Thyroid gland (tissue), 4 donors: ENCODE data around the gene UBE2H. TPM values are rescaled to one million over a fixed set of nuclear protein-coding genes. Genes with fewer than 3 reads are reported as not detected.

Experiments used
- DNase-seq, 2 donors: peaks; one replicate each; pipeline ENCODE4 v3.0.0-alpha.2; 2019
- H3K27ac ChIP-seq, 3 donors: fragments of 200-600 bp; sonication (generic); 1 replicate in 2 of 3; 2 replicates in 1 of 3; pipeline ENCODE4 v1.5.1; 2016 to 2019; ENCODE audit warnings: mild to moderate bottlenecking in 1 of 3, moderate library complexity in 1 of 3
- H3K27me3 ChIP-seq: fragments of 200-600 bp; sonication (generic); one replicate; pipeline ENCODE4 v1.5.1; 2019
- H3K36me3 ChIP-seq, 2 donors: fragments of 200-600 bp; sonication (generic); one replicate each; pipeline ENCODE4 v1.5.1; 2016 to 2019
- H3K4me1 ChIP-seq, 2 donors: fragments of 200-600 bp; sonication (generic); one replicate each; pipeline ENCODE4 v1.5.1; 2017 to 2019
- H3K4me3 ChIP-seq, 3 donors: fragments of 200-600 bp; sonication (generic); replicated peaks in 1 of 3; 1 replicate in 2 of 3; 2 replicates in 1 of 3; pipeline ENCODE4 v1.5.1; 2016; ENCODE audit warnings: mild to moderate bottlenecking in 1 of 3
- H3K9me3 ChIP-seq: fragments of 200-600 bp; sonication (generic); one replicate; pipeline ENCODE4 v1.5.1; 2017
- CTCF ChIP-seq, 6 experiments: fragments of 200-600 bp in 3 of 6; fragments of 450-650 bp in 3 of 6; sonication (generic) in 3 of 6; IDR thresholded peaks; one replicate each; pipeline ENCODE4 v1.5.1; 2016 to 2019; ENCODE audit warnings: antibody characterized with exemption in 6 of 6, mild to moderate bottlenecking in 2 of 6, inconsistent platforms in 1 of 6, moderate library complexity in 1 of 6
- POLR2A ChIP-seq, 2 donors: fragments of 450-650 bp; IDR thresholded peaks; one replicate each; pipeline ENCODE4 v1.6.1; 2017; ENCODE audit warnings: antibody characterized with exemption in 2 of 2, mild to moderate bottlenecking in 2 of 2, moderate library complexity in 1 of 2
- WGBS, 2 donors: methylation state at CpG; one replicate each; pipeline ENCODE4 v1.1.5; 2017; 5-methylcytosine and 5-hydroxymethylcytosine counted together
- intact Hi-C: fragments of 100-400 bp; cut with DNase I; formaldehyde crosslinking; loops from one replicate; pipeline ENCODE4 v1.15.1; 2023
- total RNA-seq, 4 donors: library from RNA; depleted of rRNA; stranded (reverse); fragments of >200 nt; gene quantifications; one replicate each; pipeline ENCODE4 v1.2.3, GENCODE V29; 2016

The UBE2H gene
- total RNA-seq, 4 donors from 2014 or later, result 97.7 to 156 (median 122) TPM

- no peak for TF ChIP-seq POLR2A (IDR thresholded peaks at IDR 0.05)
- TF ChIP-seq CTCF (IDR thresholded peaks at IDR 0.05), result no peak
- H3K27ac ChIP-seq, result no peak overlapping the region
- 78 to 85% methylated on average over 6 of the region's 6 CpGs for whole genome bisulfite sequencing, 2 donors
- peaks cover 0 to 9% of the 10 kb centered on the region in 2 donors for H3K4me1 ChIP-seq
- intact Hi-C loops, result no loop called here
- peaks cover 8% of the 10 kb centered on the region for H3K27me3 ChIP-seq
- no peak overlapping the region for H3K4me3 ChIP-seq
- DNase-seq, result no peak
- no peaks in the 10 kb centered on the region for H3K9me3 ChIP-seq
- no peaks in the 10 kb centered on the region for H3K36me3 ChIP-seq
These were observed 162.6 kb downstream of the UBE2H start for GRCh38 chr7:129790136-129790535.

- TF ChIP-seq POLR2A (IDR thresholded peaks at IDR 0.05), result no peak
- TF ChIP-seq CTCF (IDR thresholded peaks at IDR 0.05), result no peak
- H3K4me1 ChIP-seq, result peaks cover 0 to 14% of the 10 kb centered on the region in 2 donors
- DNase-seq, result no peak
- H3K9me3 ChIP-seq, result no peaks in the 10 kb centered on the region
- H3K36me3 ChIP-seq, result no peaks in the 10 kb centered on the region
- H3K27me3 ChIP-seq, result peaks cover 13% of the 10 kb centered on the region
- H3K27ac ChIP-seq, result no peak overlapping the region
- WGBS, 2 donors, result 43 to 79% methylated on average over 1 of the region's 1 CpG
- intact Hi-C loops, result no loop called here
- H3K4me3 ChIP-seq, result no peak overlapping the region
These were observed 163.1 kb downstream of the UBE2H start for GRCh38 chr7:129789652-129790051.

- Histone ChIP-seq H3K9me3 (no peaks in the 10 kb centered on the region), H3K36me3 (no peaks in the 10 kb centered on the region), H3K4me1 (peaks cover 0 to 14% of the 10 kb centered on the region in 2 donors), H3K27me3 (peaks cover 20% of the 10 kb centered on the region), H3K27ac (no peak overlapping the region), H3K4me3 (no peak overlapping the region)
- TF ChIP-seq CTCF (IDR thresholded peaks at IDR 0.05) (no peak), POLR2A (IDR thresholded peaks at IDR 0.05) (no peak)
- no peak for DNase-seq
- WGBS, 2 donors, result 85 to 95% methylated on average over 6 of the region's 6 CpGs
- intact Hi-C loops, result no loop called here
These were observed 163.8 kb downstream of the UBE2H start for GRCh38 chr7:129789000-129789399.

GRCh38 chr7:129786825-129787563 lies 165.8 kb downstream of the UBE2H start:
- no peak for DNase-seq
- no peak overlapping the region for H3K4me3 ChIP-seq
- no peaks in the 10 kb centered on the region for H3K9me3 ChIP-seq
- H3K36me3 ChIP-seq, result no peaks in the 10 kb centered on the region
- H3K27me3 ChIP-seq, result peaks cover 32% of the 10 kb centered on the region
- peaks cover 6 to 21% of the 10 kb centered on the region in 2 donors for H3K4me1 ChIP-seq
- TF ChIP-seq CTCF (IDR thresholded peaks at IDR 0.05), result no peak
- no peak for TF ChIP-seq POLR2A (IDR thresholded peaks at IDR 0.05)
- no peak overlapping the region for H3K27ac ChIP-seq
- intact Hi-C loops, result no loop called here
- WGBS, 2 donors, result 52 to 55% methylated on average over 12 to 13 of the region's 13 CpGs

GRCh38 chr7:129785685-129786514 lies 166.9 kb downstream of the UBE2H start:
- DNase-seq, result no peak
- intact Hi-C loops, result no loop called here
- H3K36me3 ChIP-seq, result no peaks in the 10 kb centered on the region
- H3K9me3 ChIP-seq, result no peaks in the 10 kb centered on the region
- peaks cover 41% of the 10 kb centered on the region for H3K27me3 ChIP-seq
- TF ChIP-seq POLR2A (IDR thresholded peaks at IDR 0.05), result no peak
- TF ChIP-seq CTCF (IDR thresholded peaks at IDR 0.05), result no peak
- H3K4me1 ChIP-seq, result peaks cover 9 to 32% of the 10 kb centered on the region in 2 donors
- WGBS, 2 donors, result 6 to 9% methylated on average over 30 to 40 of the region's 44 CpGs
- H3K27ac ChIP-seq, result no peak overlapping the region
- no peak overlapping the region for H3K4me3 ChIP-seq
